HK-2 (cell line): Measurements from ENCODE around the gene APPL2.
A peak's percentile ranks its signal among the peaks of the same experiment; 100 is the strongest.
"Not testable (repeated sequence)": the region's sequence is repeated elsewhere in the genome, so short reads cannot be mapped to it uniquely, and the experiment has no call there.

Source experiments
- DNase-seq: peaks from one replicate; pipeline ENCODE4 v3.0.0-alpha.2; 2018; ENCODE audit not compliant: unreplicated experiment

APPL2 gene

GRCh38 chr12:105256921-105257320, 20.9 kb upstream of the APPL2 start:
- no peak for DNase-seq

- DNase-seq: not testable (repeated sequence)
Observed at GRCh38 chr12:105256431-105256830, 20.5 kb upstream of the APPL2 start.

GRCh38 chr12:105256011-105256410, 20.0 kb upstream of the APPL2 start:
- DNase-seq: no peak

- DNase-seq: peak; percentile 31
Observed at GRCh38 chr12:105253866-105254513, 18.0 kb upstream of the APPL2 start.

GRCh38 chr12:105252901-105253300, 16.9 kb upstream of the APPL2 start:
- DNase-seq: no peak

GRCh38 chr12:105245776-105246427, 9.9 kb upstream of the APPL2 start:
- DNase-seq: not testable (repeated sequence)

GRCh38 chr12:105245291-105245690, 9.3 kb upstream of the APPL2 start:
- DNase-seq: no peak

GRCh38 chr12:105240228-105240627, 4.3 kb upstream of the APPL2 start:
- DNase-seq: no peak

GRCh38 chr12:105239304-105239703, 3.3 kb upstream of the APPL2 start:
- DNase-seq: no peak

GRCh38 chr12:105237666-105238065, 1.7 kb upstream of the APPL2 start:
- no peak for DNase-seq

- peak; percentile 8 for DNase-seq
Observed at GRCh38 chr12:105235281-105235731, 668 bp downstream of the APPL2 start.

- no peak for DNase-seq
Observed at GRCh38 chr12:105234197-105234596, 1.8 kb downstream of the APPL2 start.

- DNase-seq: no peak
Observed at GRCh38 chr12:105233041-105233905, 2.7 kb downstream of the APPL2 start.

GRCh38 chr12:105231396-105231795, 4.6 kb downstream of the APPL2 start:
- DNase-seq: no peak

GRCh38 chr12:105229371-105229770, 6.6 kb downstream of the APPL2 start:
- no peak for DNase-seq

GRCh38 chr12:105228966-105229365, 7.0 kb downstream of the APPL2 start:
- DNase-seq: no peak

GRCh38 chr12:105228494-105228893, 7.5 kb downstream of the APPL2 start:
- DNase-seq: no peak

- DNase-seq: no peak
Observed at GRCh38 chr12:105227879-105228278, 8.1 kb downstream of the APPL2 start.

- DNase-seq: no peak
Observed at GRCh38 chr12:105226219-105226618, 9.8 kb downstream of the APPL2 start.

GRCh38 chr12:105225505-105226015, 10.4 kb downstream of the APPL2 start:
- DNase-seq: no peak

GRCh38 chr12:105224399-105224798, 11.6 kb downstream of the APPL2 start:
- DNase-seq: no peak

- no peak for DNase-seq
Observed at GRCh38 chr12:105223884-105224283, 12.1 kb downstream of the APPL2 start.
